GM19397 (cell line): ENCODE data around the gene WDFY3.
"Not testable (repeated sequence)": the region's sequence is repeated elsewhere in the genome, so short reads cannot be mapped to it uniquely, and the experiment has no call there.

Experiments used
- ATAC-seq: cut with Tn5 transposase; IDR thresholded peaks from one replicate; pipeline ENCODE4 v1.9.1; 2021; ENCODE audit warnings: mild to moderate bottlenecking, moderate library complexity; ENCODE audit not compliant: unreplicated experiment

The WDFY3 gene

GRCh38 chr4:84682661-84683060 is 283.8 kb downstream of the WDFY3 start:
- ATAC-seq = not testable (repeated sequence)

DNA sequence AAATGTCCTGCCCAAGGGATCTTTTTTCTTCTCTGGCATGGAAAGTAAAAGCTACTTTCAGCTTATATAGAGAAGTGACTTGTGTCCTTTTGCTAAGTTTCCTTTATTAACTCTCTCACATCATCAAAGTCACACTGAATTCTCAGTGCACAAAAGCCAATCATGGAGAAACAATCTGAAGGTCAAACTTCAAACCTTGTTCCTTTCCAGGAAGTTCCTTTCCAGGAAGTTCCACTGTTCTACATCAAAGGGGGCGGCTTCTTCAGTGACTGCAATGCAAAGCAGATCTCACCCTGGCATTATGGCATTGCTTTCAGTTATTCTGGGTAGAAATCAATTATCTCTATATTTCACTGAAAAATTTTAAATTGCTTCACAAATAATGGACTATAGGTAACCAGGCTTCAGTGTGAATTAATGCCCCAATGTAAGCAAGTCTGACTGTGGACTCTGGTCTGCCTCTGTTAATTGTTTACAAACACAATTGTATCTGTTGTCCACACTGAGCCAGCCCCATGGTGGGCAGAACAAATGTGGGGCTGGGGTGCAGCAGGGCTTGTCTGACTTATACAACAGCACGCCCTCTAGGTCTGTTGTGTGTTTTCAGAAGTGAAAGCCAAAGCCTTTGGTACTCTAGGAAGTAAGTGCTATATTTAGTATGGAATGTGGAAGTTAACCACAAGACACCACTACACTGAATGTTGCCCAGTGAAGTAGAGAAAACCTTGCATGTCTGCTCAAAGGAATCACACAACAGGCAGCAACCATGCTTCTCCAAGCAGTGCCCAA is 284.8 kb downstream of the WDFY3 start:
- ATAC-seq = no peak

DNA sequence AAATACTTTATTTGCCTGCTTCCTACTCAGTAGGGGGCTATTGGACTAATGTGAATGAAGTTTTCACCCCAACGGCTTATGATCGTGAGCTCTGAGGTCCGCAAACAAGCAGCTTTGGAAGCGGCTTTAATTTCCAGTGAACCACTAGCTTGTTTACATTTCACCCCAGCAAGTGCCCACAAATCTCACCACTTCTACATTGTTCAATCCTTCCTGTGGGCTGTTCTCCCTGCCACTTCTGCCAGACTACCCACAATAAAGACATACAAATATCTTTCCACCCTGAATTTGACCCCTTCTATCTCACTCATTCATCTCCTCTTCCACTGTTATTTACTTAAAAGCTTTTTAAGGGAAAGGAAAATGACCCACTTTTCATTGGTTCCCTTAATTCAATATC is 285.5 kb downstream of the WDFY3 start:
- no peak for ATAC-seq

- ATAC-seq = no peak
Measured at GRCh38 chr4:84678976-84679744, 287.3 kb downstream of the WDFY3 start.

GRCh38 chr4:84677995-84678394 is 288.5 kb downstream of the WDFY3 start:
- no peak for ATAC-seq

GRCh38 chr4:84677093-84677492 is 289.4 kb downstream of the WDFY3 start:
- no peak for ATAC-seq

DNA sequence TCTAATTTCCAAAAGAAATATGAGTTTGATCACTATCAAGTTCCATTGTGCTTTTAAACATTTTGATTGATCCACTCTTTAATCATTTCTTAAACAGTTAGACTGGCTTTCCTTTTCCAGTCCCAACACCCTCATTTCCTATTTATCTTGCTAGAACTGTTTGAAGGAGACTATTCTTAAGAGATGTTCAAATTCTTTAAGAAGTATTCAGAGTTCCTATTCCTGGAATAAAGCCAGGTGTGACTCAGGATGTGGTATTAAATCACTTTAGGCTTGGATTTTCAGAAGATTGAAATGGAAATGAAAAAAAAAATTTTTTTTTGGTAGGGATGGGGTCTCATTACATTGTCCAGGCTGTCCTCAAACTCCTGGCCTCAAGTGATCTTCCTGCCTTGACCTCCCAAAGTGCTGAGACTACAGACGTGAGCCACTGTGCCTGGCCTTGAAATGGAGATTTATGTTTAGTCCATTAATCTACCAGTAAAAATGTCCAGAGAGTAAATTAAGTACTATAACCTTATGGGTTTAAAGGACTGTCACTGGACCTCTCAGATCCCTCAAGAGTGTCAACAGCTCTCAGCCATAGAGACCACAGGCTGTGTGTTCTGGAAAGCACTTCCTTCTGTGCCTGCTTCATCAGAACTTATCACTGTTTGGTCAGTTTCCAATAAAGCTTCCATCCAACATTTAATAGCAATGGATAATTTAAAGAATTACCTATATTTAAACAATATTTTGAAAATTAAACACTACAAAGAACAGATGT is 292.8 kb downstream of the WDFY3 start:
- no peak for ATAC-seq

DNA sequence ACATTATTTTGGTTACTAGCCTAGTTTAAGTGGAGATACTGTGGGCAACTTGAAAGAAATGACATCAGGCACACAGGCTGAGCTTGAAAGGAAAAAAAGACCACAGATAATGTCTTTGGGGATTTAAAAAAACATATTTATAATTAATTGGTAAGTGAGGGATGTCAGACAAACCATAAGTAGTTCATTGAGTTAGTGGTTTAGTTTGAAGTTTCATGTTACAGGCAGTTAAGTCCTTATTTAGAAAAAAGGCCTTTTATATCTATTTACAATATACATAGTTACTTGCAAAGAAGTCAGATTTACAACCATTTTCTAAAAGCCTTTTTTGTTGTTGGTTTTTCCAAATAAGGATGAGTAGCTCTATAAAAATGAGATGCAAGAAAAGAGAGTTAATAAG is 294.3 kb downstream of the WDFY3 start:
- no peak for ATAC-seq

GRCh38 chr4:84669201-84669600 is 297.3 kb downstream of the WDFY3 start:
- ATAC-seq = no peak

DNA sequence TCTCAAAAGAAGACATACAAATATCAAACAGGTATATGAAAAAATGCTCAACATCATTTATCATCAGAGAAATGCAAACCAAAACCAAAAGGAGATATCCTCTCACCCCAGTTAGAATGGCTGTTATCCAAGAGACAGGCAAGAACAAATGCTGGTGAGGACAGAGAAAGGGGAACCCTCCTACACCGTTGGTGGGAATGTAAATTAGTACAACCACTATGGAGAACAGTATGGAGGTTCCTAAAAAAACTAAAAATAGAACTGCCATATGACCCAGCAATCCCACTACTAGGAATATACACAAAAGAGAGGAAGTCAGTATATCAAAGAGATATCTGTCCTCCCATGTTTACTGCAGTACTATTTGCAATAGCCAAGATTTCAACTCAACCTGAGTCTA is 300.1 kb downstream of the WDFY3 start:
- ATAC-seq = no peak

GRCh38 chr4:84664767-84665166 is 301.7 kb downstream of the WDFY3 start:
- not testable (repeated sequence) for ATAC-seq

DNA sequence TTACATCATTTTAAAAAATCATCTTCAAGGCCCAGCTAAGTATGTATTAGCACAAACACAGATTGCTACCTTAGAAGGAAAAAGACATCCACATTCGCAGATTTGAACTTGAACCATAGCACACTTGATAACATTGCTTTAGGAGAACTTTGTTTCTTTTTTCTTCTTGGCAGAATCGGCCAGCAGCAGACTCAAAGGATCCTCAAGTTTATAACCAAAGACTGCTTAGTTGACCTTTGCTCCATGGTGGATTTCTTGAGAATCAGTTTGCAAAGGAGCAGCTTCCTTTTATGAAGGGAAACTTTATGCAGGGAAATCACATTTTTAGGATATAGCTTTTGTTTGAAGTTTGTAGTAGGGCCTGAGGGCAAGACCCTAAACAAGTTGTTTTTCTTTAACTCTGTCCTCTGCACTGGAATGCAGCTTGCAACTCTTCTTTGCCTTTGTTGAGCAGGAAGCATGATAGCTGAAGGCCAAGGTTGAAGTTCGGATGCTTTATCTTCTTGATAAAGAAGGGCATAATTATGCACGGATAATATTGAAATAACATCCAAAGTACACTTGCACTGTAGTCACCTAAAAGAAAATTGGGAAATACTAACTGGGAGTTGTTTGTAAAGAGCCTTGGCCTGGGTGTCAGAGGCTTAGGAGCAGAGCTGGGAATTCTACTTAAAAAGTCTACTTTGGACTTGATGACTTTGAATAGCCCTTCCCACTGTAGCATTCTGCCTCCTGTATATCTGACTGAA is 305.1 kb downstream of the WDFY3 start:
- no peak for ATAC-seq

- no peak for ATAC-seq
Measured at GRCh38 chr4:84660606-84661005, 305.9 kb downstream of the WDFY3 start.

GRCh38 chr4:84652478-84652877 is 314.0 kb downstream of the WDFY3 start:
- no peak for ATAC-seq

- ATAC-seq = no peak
Measured at GRCh38 chr4:84651499-84651898, 315.0 kb downstream of the WDFY3 start.

- ATAC-seq = no peak
Measured at GRCh38 chr4:84648863-84649647, 317.4 kb downstream of the WDFY3 start.

DNA sequence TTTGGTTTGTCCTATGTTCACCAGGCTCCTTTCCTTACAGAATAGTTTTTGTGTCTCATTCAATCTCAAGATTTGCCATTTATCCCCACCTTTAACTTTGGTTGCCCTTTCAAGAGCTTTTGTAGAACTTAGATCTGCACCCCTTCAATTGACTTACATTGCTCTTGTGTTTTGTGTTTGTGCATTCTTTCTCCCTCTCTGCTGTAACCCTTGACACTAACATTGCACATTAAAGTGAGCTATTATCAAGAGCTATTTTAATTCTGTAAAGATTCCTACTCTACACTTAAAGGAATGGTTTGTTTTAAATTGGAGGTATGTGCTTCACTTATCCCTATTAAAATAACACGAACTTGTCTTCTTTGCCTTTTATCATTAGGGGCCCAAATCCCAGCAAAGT is 318.3 kb downstream of the WDFY3 start:
- no peak for ATAC-seq

DNA sequence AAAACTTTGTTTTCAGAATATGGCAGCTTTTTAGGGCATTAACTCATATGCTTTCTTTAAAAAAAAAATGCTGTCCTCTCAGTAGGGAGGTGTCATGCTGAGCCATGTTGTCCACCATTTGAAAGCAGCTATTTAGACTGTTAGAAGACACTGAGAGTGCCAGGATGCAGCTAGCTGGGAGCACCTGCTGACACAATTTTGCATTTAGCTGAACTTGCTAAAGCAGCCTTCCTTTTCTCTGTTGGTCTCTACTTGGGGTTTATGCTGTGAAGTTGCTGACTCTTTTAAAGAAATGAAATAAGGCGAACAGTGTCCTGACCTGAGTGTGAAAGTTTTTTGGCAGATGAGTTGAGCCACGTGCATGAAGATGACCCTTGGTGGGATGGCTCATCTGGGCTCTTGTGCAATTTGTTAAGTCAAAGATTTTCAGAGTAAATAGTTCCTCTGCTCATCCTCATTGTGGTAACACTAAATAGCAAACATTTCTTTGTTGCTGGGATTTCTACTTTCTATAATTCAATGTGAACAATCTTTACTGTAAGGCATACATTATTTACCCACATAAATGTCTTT is 319.1 kb downstream of the WDFY3 start:
- ATAC-seq = no peak

DNA sequence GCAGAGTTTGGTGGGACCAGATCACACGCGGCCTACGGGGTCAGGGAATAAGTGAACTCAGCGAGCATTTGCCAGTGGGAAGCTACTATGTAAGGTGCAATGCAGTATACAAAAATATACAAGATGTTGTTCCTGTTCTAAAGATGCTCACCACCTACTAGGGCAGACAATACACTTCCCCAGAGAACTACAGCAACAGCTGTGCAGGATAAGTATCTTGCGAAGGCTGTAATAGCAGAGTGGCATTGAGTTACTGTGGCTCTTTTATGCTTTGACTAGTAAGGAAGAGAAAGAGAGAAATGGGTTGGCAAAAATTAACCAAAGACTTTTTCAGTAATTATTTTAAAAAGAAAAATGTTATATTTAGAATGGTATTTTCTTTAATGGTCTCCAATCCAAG is 322.4 kb downstream of the WDFY3 start:
- ATAC-seq = no peak

GRCh38 chr4:84639145-84639544 is 327.3 kb downstream of the WDFY3 start:
- no peak for ATAC-seq
